GM04504 (cell line): ENCODE measurements around the gene C1RL.
A peak's percentile ranks its signal among the peaks of the same experiment; 100 is the strongest.

ENCODE experiments used
- DNase-seq: peaks from one replicate; pipeline ENCODE4 v3.0.0-alpha.2; 2012; ENCODE audit warnings: low read depth

C1RL gene

DNA sequence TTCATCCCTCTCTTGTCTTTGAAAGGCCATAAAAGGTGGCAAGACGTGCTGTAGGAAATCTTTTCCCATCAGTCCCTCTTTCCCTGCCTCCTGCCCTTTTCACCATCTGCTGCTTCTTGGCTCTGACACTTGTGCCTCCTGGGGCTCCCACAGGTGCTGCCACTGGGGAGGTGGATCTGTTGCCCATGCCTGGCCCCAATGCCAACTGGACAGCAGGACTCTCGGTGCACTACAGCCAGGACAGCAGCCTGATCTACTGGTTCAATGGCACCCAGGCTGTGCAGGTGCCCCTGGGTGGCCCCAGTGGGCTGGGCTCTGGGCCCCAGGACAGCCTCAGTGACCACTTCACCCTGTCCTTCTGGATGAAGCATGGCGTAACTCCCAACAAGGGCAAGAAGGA is 27.7 kb upstream of the C1RL start:
- DNase-seq, result no peak

DNA sequence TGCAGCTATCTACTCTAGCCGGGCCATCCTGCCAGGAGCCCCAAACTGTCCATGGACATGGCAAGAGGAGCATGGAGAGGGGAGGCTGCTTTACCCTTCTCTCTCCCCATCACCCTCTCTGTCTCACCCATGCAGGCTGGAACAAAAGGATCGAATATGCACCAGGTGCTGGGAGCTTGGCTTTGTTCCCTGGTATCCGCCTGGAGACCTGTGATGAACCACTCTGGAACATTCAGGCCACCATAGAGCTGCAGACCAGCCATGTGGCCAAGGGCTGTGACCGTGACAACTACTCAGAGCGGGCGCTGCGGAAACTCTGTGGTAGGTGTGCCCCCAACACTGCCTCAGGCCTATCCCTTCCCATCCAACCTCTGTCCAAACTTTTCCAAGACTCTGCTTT is 27.1 kb upstream of the C1RL start:
- DNase-seq, result no peak

DNA sequence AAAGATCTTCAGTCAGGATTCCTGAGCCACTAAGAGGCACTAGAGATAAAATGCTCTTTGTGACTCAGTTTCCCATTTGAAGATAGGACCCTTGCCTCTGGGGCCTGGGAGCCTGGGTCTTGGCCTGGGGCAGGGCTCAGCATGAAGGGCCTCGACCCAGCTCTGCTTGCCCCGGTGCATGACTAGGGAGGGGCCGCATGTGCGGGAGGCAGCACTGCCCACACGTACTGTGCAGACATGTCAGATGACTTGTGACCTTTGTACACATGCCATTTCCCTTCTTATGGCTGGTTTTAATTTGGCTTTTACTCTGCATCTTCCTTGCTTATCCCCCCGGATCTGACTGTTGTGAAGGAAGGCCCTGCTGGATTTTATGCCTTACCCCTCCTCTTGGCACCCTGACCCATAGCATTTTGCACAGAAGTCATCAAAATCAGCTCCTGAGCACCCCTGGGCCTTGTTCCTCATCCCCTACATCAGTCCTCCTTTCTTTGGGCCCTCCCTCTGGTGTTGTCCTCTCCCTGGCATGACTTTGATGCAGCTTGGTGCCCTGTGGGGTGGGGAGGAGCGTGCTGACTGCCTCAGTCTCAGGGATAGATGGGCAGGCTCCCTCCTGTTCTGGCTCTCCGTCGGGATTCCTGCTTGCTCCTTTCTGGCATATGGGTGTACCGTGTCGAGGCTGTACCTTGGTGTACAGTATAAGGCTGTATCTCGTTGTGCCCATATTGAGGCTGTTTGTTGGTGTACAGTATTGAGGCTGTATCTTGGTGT is 25.6 kb upstream of the C1RL start:
- DNase-seq, result no peak

DNA sequence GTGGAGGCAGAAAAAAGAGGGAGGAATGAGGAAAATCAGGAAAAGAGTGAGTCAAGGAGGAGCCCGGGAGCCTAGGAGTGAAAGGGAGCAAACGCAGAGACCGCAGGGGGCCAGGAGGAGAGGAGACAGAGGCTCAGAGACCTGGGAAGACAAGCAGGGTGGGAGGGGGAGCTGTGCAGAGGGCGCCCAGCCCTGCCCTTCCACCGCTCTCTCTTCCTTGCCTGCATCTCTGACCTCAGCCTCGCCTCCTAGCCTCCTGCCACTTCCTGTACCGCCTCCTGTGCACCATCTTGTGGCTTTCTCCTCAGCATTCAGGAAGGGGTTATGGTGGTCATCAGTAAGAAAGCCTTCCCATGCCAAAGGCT is 22.5 kb upstream of the C1RL start:
- no peak for DNase-seq

DNA sequence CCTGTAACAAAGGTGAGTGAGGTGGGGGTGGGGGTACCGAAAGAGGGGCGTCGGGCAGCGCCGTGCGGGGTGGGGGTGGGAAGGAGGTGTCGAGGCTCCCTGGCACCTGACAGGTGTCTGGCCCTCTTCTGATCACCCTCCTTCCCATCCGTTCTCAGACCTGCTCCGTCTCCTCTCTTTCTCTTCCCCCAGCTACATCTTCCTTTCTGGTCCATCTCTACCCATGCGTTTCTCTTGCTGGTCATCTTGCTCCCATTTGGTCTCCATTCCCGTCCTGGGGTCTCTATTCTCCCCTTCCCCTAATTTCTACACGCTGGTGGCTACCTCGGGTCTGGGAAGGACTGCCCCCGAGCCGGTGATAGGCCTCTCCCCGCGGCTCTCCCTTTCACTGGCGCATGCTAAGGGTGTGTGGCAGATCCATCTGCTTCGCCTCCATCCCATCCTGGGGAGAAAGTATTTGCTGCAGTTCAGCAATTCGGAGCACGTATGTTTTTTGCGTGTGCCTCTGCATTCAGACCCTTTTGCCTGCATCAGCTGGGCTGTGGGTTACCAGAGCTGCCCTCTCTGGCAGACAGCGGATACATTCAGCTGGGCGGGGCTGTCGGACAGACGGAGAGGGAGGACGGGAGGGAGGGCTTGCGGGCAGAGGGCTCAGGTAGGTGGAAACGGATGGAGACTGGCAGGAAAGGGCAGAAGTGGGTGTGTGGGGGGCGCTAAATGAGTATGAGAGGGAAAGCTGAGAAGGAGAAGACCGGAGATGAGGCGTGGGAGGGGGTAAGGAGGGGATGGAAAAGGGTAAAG is 21.9 kb upstream of the C1RL start:
- DNase-seq, result no peak

DNA sequence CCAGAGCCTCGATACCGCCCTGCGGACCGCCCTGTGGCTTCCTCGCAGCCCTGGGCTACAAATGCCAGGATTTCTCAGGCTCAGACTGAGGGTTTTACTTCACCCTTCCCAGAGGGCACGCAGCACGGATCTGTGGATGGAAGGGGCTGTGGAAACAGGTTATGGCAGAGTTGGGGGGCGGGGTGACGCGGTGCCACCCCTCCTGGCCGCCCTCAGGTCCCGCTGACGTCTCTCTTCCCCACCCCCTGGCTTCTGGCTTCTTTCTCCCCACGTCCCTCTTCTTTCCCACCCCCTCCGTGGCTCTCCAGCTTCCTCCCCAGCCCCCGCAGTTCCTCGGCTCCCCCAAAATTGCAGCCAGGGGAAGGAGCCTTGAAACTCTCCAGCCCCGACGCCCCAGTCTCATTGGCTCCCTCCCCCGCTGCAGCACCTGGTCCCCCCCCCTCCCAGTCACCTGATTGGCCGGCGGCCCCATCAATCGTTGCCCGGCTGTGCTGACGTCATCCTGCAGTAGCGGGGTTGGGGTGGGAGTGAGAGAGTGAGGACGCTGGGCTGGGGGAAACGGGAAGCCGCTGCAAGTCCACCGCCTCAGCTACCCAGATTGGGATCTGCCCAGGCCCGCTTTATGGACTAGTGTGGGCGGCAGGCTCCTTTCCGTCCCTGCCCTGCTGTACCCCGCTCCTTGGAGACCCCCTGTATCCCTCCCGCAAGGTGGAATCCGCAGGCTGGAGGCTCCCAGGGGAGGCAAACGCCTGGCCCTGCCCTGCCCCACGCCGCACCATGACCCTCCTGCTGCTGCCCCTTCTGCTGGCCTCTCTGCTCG is 21.1 kb upstream of the C1RL start, which contains the start of gene CLSTN3:
CLSTN3 (plus strand) TSS at position 500 of the 820 bp plus-strand sequence; CDS start at position 778, 278 bp downstream.
- peak; percentile 33 for DNase-seq

DNA sequence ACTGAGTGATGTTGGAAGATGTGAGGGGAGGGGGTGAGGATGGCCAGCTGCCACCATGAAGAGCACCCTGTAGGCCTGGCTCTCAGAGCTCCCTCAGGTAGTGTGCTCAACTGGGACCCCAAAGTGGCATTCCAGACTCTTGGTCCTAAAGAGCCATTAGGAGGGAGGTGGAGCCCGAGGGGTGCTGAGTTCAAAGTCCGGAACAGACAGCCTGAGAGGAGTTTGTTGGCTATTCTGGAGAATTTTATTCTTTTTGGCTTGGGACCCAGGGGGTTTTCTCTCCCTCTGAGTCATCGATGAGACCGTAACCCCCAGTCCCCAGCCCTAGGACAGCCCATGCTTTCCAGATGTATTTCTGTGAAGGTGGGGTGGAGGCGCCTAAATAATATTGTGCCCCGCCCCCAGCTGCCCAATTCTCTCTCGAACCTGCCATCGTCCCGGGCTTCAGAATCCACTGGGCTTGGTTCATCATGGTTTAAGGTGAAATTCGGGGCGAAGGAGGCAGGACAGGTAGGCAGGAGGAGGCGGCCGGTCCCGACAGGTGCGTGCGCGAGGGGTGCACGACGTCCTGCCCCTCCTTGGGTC is 20.4 kb upstream of the C1RL start:
- no peak for DNase-seq

DNA sequence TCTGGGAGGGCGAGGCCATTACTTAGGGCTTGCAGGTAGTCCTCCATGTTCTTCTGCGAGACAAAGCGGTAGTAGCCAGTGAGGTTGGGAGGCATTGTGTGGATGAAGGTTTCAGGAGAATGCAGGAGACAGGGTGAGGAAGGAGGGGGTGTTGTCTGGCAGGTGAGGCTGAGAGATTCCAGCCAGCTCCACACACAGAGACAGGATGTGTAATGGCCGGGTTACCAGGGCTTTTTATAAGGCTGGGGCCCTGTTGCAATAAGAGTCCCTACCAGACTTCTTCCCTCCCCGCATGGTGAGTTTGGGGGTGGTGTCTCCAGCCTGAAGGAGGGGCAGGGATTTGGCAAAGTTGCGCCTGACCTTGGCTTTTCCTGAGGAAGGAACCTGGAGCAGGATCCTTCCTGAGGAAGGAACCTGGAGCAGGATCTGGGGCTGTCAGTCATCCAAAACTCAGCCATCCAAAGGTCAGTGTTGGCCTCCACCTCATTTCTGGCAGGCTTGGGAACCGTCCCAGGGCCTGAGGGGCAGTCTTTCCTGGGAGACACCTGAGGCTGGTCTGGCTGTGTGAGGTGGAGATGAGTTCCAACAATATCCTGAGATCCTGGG is 19.8 kb upstream of the C1RL start, which contains the start of gene RBP5:
RBP5 (minus strand) TSS at position 209 of the 606 bp plus-strand sequence; CDS start at position 95, 114 bp downstream.
- DNase-seq, result no peak

DNA sequence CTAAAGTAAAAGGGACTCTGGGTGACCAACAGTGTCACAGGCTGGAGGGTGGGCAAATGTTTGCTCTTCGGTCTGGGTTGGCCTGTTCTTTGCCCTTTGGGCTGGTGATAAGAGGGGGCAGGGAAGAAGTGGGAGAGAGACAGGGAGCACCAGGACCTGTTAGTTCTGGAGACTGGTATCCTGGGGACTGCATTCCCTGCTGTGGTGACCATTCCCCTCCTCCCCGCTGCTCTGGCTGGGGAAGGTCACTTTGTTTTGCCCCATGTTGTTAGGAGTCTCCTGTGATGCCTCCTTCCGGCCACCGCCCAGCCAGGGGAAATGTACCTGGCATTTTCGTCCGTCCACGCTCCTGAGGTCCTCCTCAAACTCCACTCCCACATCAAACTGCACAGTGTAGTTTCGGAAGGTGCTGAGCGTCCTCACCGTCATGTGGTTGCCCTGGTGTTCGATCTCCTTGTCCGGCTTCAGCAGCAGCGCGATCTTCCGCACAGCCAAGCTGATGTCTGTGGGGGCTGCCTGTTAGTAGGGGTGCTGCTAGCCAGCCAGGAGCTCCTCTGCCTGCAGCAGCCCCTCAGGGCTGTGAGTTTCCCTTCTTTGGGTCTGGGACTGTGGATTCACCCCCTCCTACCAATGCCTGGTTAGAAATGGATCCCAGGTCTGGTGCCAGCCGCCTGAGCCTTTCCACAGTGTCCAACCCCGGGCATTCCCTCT is 19.1 kb upstream of the C1RL start:
- no peak for DNase-seq

DNA sequence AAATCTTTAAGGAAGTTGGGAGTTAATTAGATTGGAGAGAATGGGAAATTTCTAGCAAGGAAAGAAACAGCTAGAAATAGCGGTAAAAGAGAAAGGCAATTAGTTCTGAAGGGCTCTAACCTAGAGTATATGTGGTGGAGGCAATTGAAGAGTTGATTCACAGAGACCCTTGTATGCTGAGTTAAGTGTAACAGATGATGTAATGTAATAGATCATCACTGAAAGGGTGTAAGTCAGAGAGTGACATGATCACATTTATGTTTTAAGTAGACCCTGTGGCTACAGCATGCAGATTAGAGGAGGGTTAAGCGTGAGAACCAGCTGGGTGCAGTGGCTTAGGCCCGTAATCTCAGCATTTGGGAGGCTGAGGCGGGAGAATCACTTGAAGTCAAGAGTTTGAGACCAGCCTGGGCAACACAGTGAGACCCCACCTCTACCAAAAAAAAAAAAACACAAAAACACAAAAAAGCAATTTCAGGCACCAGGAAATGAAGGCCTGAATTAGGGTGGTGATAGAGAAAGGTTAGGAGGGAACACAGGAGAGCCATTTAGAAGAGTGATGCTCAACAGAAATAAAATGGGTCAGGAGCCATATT is 16.7 kb upstream of the C1RL start:
- DNase-seq, result no peak

DNA sequence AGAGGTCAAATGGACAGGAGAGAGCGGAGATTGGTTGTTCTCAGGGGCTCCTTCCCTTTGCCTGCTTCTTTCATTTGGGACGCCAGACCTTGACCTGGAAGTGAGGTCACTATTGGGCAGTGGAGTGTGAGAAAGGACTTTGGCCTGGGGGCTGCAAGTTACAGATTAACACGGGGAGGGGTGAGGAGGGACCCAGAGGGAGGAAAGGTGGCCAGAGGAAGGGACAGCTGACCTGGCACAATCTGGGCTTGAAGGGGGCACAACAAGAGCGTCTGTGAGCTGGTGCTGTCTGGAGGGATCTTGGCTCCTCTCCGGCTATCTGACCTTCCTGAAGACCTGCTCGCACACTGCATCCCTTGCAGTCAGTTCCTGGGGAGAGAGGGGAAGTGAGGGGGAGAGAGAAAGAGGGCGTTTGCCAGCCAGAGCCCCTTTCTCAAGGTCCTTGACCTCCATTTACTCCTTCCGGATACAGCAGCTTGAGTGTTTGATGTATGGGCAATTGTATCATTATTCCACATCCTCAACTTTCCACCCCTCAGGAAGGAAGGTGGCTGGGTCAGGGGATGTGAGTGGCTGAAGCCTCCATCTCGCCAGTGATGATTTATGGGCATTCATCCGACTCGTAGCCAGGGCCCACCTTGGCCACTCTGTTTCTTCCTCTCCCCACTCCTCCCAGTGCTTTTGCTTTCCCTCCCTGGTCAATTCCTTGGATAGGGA is 14.9 kb upstream of the C1RL start:
- no peak for DNase-seq

DNA sequence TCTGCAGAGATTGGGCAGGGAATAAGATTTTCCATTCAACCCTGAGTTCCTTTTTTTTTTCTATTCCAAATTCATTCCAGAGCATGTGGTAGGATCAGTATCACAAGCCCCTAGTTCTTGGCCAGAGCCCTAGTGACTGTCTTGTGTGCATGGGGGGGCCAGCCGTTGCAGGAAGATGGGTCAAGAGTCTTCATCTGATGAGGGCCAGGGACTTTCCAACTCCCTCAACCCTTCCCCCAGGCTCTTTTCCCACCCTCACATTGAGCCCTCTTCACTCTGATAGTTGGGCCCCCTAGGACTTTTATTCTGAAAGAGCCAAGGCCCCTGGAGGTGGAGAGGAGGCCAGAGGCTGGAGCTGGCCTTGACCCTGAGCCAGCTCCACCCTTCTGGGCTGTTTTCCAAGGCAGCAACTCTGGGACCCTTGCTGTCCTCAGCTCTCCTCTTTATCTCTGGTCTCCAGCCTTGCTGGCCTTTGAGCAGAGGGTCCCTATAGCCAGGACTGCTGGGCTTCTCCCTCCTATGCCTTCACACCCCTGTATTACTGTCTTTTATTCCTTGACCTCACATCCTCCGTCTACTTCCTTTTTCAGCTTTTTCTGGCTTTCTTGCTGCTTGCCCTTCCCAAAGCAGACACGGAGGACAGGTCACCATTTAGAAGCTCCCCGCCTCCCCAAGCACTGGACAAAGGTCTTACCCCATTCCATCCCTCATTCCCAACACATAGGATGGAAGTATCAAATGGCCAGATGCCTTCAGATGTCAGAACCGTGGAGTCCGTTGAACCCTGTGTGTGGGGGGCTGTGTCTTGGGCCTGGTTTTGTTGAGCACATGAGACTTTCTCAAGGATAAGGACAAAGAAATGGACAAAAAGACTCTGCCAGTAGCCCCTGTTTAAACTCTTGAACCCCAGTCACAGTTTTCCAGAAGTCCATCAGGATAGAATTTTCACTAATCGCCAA is 14.1 kb upstream of the C1RL start:
- DNase-seq, result no peak

DNA sequence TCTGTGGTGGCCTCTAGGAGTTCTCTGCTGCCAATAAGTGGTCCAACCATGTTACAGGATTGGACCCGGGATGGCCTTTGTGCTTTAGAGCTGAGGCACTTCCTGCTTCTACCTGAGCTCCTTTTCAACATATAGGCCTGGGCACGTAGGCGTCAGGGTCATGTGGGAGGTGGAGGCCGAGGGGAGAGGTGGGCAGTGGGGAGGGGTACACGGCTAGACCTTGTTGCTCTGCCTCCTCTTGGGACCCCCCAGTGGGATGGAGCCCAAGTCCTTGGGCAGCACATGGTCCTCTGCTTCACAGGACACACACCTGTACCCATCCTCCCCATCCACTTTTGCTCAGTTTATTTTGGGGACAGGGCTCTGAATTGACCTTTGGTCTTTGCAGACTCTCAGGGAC is 12.3 kb upstream of the C1RL start:
- DNase-seq, result no peak

DNA sequence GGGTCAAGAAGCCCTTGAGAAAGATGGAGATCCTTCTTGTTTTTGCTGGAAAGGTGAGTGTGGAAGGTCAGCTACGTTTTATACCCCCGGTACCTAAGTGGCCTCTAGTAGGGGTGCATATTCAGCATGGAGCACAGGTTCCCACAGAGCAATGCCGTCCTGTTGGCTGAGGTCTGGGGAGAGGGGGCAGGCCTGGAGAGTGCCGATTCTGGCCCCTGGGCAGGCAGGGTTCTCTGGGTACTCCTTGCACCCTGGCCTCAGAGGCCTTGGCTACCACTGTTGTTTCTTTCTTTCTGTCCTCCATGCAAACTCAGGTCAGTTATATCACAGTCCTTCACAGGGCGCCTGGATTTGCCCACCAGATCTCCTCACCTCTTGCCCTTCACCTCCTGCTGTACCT is 11.2 kb upstream of the C1RL start:
- no peak for DNase-seq

DNA sequence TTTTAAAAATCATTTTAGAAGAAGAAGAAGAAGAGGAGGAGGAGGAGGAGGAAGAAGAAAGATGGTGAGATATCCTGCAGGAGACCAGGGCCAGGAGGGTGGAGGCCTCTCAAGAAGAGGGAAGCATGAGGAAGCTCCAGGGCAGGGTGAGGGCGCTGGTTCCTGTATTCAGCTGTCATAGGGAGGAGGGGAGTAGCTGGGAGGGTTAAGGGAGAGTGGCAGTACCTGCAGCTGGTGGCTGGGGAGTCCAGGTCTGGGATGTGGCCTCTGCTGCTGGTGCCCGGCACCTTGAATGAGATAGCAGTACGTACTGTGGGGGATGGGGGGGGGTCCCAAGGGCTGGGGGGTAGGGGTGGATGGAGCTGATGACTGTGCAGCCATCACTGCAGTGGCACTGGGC is 9.9 kb upstream of the C1RL start:
- no peak for DNase-seq

DNA sequence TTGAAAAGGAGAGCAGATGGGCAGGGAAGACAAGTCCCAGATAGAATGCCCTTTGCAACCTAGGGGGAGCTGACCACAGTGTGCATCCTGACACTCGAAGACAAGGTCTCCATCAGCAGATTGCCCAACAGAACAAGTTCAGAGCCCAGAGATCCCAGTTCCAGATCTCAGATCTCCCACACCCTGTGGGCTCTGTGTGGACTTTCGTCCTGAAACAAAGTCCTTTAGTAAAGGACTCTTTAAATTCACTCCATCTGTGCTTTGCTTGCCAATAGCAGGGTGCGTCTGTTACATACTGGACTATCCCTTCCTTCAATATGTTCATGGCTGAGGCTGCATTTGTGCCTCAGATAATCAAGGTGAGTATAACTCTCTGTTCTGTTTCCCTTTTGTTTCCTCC is 8.7 kb upstream of the C1RL start:
- no peak for DNase-seq

DNA sequence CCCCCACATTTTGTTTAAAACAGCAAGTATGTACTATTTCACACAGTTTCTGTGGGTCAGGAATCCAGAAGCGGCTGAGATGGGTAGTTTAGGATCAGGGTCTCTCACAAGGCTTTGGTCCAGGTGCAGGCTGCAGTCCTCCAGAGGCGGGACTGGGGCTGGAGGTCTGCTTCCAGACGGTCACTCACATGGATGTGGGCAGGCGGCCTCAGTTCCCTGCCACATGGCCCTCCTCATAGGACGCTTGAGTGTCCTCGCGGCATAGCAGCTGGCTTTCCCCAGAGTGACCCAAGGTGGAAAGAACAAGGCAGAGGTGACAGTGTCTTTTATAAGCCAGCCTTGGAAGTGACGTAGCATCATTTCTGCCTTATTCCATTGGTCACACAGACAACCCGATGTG is 7.9 kb upstream of the C1RL start:
- DNase-seq, result no peak

DNA sequence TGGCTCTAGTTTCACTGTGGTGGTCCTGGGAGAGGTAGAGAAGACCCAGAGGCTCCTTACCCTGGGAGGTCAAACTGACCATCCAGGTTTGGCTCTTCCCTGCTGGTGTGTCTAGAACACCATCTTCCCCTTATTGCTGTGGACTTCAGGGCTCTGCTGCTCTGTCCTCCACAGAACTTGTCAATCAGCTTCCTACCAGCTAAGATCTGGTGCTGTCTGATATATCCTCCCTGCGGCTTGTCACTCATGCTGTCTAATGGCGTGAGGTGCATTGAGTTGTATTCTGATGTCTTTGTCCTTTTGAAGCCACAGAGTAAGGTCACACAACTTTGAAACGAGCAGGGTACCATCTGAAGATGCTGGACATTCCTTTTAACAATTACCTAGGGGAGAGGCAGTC is 7.2 kb upstream of the C1RL start:
- DNase-seq, result no peak

DNA sequence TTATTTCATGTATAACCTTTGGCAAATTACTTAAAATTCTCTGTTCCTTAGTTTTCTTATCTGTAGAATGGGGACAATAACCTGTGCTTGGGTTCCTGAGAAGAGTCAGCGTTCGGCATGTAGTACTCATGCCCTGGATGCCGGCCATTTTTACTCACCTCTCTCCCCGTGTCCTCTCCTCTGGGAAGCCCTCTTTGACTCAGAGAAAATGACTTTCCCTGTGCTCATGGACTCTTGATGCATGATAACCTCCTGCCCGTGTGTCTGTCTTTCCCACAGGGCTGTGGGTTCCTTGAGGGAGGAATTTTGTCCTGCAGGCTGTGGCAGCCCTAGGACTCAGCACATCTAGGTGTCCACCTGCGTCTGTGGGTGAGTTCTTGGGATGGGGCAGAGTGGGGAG is 5.8 kb upstream of the C1RL start:
- DNase-seq, result no peak
